Brain pericyte (primary cell): ENCODE data around the gene CEP85.
"Not testable (repeated sequence)": the region's sequence is repeated elsewhere in the genome, so short reads cannot be mapped to it uniquely, and the experiment has no call there.

Experiments used
- DNase-seq: peaks from one replicate; pipeline ENCODE4 v3.0.0-alpha.2; 2012; ENCODE audit warnings: low read depth, low spot score

Gene CEP85

GRCh38 chr1:26290122-26290881 lies 56.3 kb downstream of the CEP85 start:
- no peak for DNase-seq

DNA sequence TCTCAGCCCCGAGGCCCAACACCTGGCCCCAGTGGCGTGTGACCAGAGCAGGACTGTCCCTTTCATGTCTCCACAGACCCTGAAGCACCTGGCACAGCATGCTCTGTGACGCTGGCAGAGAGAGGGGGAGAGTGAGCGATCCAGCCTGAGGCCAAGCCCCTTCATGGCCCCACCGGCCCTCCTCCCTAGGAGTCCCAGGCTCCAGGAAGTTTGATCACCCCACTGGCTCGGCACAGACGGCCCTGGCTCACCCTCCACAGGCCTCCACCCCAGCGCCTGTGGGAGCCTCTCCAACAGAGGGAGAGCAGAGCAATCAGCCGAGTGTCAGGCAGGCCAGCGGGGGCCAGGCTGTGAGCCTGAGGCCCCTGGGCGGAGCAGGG lies 56.9 kb downstream of the CEP85 start:
- no peak for DNase-seq

GRCh38 chr1:26291433-26291832 lies 57.4 kb downstream of the CEP85 start:
- DNase-seq, result no peak

GRCh38 chr1:26291939-26292338 lies 57.9 kb downstream of the CEP85 start:
- no peak for DNase-seq

DNA sequence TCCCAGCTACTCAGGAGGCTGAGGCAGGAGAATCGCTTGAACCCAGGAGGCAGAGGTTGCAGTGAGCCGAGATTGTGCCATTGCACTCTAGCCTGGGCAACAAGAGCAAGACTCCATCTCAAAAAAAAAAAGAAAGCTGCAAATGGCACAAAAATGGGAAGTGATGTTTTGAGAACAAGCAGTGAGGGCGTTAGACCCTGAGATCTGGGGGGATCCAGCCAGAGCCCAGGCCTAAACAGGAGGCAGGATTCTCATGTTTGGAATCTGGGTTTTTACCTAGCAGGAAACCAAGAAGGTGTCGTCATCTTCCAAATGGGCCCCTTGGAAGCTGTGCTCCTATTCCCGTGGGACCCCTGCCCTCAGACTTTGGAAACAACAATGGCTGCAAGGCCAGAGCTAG lies 58.7 kb downstream of the CEP85 start:
- not testable (repeated sequence) for DNase-seq

- no peak for DNase-seq
Measured at GRCh38 chr1:26293911-26294463, 60.0 kb downstream of the CEP85 start.

DNA sequence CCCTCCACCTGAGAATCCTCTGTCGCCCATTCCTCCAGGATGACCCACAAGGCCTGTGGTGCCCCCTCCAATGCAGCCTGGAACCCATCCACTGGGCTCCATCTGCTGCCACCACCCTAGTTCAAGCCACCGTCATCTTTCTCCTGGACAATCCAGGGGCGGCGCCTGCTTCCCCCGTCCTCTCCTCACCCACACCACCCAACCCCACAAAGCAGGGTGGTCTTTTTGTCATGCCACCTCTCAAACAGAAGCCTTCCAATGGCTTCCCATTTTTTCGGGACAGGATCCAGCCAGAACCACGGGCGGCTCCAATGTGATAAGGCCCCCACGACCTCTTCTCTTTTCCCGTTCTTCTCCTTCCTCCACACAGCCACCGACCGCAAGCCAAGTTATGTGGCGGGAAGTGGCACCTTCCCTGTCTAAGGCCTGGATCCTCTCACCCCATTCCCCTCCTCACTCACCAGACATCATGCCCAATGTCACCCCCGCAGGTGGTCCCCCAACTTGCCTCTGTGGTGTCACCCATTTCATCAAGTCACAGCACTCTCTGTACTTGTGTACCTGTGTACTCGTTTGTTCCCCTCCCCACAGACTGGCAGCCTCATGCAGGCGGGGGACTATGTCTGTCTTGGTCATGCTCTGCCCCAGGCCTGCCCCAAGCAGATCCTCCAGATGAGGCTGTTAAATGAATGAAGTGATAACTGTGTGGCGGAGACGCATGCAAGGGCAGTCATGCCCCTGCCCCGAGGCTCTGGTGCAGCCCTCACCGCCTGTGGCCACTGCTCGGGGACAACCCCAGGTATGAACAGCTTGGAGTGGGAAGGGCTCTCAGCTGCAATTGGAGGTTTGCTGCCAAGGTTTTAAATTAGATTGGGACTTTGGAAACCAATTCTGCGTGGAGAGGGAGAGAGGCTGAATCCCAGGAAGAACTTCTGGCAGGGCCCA lies 61.5 kb downstream of the CEP85 start:
- no peak for DNase-seq

- no peak for DNase-seq
Measured at GRCh38 chr1:26296340-26297056, 62.5 kb downstream of the CEP85 start.

- no peak for DNase-seq
Measured at GRCh38 chr1:26297057-26297790, 63.2 kb downstream of the CEP85 start.

GRCh38 chr1:26297791-26298124 lies 63.8 kb downstream of the CEP85 start:
- no peak for DNase-seq

DNA sequence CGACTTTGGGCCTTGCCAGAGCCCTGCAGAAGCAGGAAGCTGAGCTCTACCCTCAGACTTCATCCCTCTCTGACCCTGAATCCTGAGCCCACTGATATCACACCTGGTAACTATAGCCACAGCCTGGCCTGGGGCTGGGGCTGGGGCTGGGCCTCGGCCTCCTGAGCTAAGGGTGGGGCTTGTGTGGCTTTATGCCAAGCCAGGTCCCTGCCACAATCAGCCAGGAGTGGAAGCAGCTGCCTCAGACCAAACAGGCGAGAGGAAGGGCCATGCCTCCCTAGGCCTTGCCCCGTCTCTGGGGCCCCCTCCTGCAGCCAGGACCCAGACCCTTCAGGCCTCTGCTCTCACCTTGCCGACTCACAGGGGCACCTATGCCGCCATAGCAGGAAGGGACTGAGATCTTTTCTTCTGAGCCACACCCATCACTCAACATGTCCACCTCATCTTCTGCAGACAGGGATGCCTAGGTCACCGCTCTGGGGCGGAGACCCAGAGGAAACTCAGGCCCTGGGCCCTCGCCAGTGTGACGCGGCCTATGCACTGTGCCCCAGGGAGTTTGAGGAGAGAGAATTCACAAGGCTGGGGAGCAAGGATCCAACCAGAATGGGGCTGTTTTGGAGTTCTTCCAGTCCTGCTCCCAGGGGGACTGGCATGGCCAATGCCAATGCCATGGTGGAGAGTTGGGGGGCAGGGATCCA lies 66.7 kb downstream of the CEP85 start:
- DNase-seq, result no peak

GRCh38 chr1:26302733-26303405 lies 68.9 kb downstream of the CEP85 start:
- no peak for DNase-seq

- no peak for DNase-seq
Measured at GRCh38 chr1:26305667-26306289, 71.8 kb downstream of the CEP85 start.

DNA sequence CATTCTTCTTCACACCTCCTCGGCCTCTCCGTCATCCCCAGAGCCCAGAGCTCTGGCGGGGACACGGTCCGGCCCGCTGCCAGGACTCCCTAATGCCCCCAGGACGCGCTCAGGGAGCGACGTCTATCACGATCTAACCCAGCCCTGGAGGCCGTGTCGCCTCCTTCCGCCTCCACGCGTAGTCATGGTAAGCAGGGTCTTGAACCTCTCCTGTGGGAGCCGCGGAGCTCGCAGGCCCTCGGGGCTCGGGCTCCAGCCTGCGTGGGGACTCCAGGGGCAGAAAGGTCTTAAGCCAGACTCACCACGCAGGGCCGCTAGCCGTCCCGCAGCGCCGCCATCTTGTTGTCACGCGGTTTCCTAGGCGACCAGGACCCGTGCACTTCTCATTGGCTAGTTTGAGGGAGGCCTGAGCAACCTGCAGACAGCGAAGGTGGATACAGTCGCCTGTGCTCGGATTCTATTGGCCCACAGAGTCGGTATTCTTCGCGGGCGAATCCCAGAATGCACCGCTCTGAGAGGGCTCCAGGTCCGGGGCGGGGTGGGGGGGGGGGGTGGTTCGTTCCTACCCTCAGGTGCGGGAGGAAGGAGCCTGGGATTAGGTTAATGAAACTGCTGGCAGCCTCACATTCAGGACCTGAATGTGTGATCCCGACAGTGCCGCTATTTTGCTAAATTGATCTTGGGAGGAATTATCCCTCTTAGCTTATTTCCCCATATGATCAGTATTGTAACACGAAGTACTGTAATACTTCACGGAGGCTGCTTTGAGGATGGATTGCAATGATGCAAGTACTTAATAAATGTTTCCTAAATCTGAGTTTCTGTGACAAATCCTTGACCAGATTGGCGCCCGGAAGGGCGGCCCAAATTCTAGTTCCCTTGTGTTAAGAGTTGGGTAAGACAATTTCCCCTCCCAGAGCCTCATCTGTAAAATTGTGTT lies 72.6 kb downstream of the CEP85 start, which contains the start of gene UBXN11:
Gene UBXN11 (minus strand): TSS at position 347 of the 940 bp plus-strand sequence. CDS start 3,753 bp downstream, outside the sequence.
- DNase-seq, result peak; percentile 80

- DNase-seq, result no peak
Measured at GRCh38 chr1:26307363-26307781, 73.4 kb downstream of the CEP85 start.

GRCh38 chr1:26307966-26308899 lies 74.2 kb downstream of the CEP85 start:
- not testable (repeated sequence) for DNase-seq

- DNase-seq, result no peak
Measured at GRCh38 chr1:26314501-26314900, 80.5 kb downstream of the CEP85 start.
